ENCODE measurements around the gene RIPK1.
A peak's percentile ranks its signal among the peaks of the same experiment; 100 is the strongest.
"Not testable (repeated sequence)": the region's sequence is repeated elsewhere in the genome, so short reads cannot be mapped to it uniquely, and the experiment has no call there.

Gene RIPK1

DNA sequence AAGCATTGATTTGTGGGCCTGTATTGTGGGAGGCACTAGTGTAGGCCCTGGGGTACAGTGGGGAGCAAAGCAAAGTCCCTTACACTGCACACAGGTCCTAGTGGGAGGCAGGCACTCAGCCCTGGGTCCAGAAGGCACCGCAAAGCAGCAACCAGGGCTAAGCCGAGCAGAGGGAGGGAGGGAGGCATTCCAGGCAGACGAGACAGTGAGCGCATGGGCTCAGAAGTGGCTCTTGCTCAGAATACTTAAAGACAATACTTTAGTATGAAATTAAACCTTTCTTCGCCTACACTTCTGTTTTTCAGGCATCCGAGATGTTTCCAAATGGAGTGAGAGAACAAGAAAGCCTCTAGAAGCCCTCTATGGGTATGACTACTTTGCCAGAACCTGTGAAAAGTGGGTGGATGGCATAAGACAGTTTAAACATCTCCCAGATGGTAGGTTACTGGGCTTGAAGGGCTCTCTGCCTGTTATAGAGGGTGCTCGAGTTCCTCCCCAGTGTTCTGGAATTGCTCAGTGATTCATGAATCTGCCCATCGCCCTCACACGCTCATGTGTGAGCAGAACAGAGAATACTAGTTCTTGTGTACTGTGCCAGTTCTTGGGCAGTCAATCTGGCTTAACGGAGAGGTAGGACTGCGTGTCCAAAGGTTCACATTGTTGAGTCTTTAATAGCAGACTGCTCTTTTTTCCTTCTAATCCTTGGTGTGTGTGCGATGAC is 68.9 kb downstream of the RIPK1 start:
- DNase-seq = no peak

DNA sequence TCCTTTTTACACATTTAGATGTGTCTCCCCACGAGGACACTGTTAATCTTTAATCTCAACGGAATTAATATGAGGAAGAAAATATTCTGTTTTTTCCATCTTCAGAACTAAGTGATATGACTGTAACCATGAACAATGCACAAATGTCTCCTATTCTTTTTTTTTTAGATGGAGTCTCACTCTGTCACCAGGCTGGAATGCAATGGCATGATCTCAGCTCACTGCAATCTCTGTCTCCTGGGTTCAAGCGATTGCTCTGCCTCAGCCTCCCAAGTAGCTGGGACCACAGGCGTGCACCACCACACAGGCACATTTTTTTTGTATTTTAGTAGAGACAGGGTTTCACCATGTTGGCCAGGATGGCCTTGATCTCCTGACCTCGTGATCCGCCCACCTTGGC is 69.6 kb downstream of the RIPK1 start:
- DNase-seq = not testable (repeated sequence)

DNA sequence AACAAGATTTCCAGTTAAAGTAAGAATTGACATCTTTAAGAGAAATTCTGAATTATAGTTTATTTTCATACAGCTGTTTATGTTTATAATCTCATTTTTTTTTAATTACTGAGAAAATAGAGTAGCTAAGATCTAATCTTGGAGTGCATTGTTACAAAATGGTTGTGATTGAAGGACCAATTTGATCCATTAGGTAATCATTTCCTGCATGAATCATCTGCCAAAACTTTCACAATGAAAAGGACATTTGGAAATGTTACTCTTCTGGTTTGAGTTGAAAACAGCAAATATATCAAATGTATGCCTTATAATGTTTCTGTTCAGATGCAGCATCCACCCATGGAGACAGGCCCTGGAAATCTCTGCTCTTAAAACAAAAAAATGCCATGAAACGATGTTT is 70.0 kb downstream of the RIPK1 start:
- DNase-seq = no peak

DNA sequence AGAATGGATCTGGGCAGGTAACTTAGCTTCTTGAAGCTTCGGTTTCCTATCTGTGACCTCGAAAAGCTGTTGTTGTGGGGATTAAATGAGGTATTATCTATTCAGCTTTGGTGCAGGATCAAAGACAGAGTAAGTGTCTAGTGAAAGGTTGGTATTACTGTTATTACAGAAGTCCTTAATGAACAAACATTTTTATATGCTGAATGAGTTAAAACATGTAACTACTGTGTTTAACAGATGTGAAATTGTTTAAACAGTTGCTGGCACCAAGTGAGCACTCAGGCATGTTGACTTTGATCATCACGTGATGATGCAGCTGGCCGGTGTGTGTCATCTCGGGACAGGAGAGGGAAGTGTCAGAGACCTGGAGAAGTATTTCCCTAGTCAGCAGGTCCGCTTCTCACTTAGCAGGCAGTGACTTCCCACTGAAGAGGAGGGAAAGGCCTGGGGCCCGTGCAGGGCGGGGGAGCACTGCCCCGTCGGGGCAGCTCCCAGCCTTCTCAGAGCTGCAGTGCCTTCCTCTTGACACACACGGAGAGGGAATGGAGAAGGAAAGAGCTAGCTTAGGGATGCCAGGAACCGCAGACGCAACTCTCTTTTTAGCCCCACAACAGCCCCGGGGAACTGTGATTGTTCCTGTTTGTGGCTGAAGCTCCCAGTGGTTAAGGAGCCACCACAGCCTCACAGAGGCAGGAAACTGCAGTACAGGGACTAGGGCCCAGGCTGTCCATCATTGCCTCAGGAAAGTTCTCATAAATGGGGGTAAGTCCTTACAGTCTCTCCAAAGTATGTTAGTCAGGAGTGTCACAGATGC is 71.0 kb downstream of the RIPK1 start:
- no peak for DNase-seq

DNA sequence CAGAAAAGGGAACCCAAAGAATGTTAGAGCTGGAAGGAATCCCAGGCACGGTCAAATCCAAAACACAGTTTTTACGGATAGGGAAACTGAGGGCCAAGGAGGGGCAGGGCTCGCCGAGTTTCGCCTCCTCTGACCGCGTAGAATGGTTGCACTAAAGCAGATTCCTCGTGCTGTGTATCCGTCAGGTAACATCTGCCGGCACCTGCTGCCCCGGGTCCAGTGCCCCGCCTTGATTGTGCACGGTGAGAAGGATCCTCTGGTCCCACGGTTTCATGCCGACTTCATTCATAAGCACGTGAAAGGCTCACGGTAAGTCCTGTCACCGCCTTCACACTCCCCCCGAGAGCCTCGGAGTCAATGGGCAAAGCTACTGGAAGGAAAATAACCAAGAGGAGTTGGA is 71.9 kb downstream of the RIPK1 start:
- DNase-seq = no peak

DNA sequence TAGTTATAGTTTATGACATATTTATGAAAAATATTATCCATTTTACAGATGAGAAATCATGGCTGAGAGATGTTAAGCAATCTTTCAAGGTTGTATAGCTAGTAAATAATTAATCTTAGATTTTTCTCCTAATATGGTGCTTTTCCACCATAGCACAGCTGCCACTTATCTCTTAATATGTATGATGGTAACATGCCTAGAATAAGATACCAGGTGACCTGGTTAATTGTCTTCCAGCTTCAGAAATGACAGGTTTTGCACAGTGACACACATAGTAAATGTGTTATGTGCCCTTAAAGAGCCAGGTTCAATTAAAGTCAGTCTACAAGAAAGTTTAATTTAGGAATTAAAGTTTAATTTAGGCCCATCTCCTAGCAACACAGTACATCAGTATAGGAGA is 74.2 kb downstream of the RIPK1 start:
- no peak for DNase-seq

DNA sequence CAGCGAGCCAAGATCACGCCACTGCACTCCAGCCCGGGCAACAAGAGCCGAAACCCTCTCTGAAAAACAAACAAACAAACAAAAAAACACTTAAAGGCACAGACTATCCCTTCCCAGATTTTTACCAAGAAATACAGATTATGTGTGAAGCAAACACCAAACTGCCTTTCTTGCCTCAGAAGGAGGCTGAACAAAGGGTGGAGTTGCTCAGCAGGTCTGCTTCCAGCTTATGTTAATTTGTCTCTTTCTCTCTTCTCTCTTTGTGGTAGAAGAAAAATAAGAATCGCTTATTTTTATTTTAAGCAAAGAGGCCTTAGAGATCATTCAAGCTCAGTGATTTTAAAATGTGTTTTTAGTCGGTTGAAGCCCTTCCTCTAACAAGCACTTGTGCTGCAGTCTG is 74.9 kb downstream of the RIPK1 start:
- DNase-seq = no peak

DNA sequence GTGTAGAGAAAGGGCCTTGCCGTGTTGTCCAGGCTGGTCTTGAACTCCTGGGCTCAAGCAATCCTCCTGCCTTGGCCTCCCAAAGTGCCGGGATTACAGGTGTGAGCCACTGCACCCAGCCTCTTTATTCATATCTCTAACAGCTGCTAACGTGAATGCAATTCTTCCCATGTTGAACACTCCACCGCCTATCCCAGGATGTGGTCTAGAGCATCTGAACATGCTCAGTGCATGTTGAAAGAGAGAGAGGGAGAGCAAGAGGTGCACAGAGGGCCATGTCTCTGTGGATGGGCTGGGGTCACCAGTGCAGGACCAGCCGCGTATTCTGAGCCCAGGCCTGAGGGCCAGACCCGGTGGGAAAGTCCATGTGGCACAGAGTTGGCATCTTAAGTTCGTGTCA is 76.3 kb downstream of the RIPK1 start:
- DNase-seq = no peak

DNA sequence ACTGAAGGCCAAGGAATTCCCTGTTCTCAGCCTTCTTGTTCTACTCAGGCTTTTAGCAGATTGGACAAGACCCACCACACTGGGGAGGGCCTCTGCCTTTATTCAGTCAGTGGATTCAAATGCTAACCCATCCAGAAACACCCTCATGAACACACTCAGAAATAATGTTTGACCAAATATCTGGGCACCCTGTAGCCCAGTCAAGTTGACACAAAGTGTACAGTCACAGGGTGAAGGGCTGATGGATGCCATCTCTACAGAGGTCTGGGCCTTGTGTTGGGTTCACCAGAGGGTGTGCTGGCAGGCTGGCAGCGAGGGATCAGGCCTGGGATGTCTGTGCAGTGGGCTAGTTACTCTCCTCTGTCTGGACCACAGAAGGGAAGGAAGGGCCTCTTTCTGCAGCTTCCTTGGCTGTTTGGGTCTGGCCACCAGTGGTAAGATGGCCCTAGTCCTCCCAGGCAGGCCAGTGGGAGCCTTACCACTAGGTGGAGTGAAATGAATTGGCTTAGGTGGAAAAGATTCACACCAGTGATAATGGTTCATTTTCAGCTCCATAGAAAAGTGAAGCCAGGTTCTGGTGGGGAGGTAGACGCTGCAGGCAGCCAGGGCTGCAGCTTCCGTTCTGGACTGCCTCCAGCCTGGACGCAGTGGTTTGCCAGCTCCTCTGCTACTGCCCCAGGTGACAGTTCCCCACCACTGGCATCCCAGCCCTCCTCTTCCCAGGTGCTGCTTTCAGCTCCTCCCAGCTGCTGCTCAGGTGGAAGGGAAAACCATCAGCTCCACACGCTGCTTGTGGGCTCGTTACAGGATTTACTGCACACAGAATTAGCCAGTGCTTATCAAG is 79.8 kb downstream of the RIPK1 start:
- DNase-seq = no peak

DNA sequence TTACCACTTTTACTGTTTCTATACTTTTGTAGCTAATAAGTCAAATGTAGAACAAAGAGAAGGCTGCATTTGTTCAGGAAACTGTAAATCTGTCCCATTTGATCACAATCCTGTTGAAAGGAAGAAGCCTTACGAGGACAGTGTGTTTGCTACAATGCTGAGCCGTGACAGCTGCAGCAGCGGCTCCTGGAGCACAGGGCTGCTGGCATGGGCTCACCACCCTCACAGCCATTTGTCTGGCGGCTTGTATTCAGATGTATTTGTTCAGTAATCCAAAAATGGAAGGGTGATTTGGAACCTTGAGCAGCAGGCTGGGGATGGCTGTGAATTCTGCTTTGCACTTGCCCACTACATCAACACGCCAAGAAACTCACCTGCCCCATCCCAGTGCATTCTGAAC is 83.4 kb downstream of the RIPK1 start:
- DNase-seq = no peak

DNA sequence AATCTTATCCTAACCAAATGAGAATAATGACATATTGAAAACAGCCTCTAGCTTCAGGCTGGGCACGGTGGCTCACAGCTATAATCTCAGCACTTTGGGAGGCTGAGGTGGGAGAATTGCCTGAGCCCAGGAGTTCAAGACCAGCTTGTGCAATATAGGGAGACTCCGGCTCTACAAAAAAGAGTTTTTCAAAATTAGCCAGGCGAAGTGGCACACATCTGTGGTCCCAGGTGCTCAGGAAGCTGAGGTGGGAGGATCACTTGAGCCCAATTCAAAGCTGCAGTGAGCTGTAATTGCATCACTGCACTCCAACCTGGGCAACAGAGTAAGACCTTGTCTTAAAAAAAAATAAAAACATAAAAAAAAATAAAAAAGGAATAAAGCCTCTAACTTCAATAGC is 84.4 kb downstream of the RIPK1 start:
- DNase-seq = no peak

DNA sequence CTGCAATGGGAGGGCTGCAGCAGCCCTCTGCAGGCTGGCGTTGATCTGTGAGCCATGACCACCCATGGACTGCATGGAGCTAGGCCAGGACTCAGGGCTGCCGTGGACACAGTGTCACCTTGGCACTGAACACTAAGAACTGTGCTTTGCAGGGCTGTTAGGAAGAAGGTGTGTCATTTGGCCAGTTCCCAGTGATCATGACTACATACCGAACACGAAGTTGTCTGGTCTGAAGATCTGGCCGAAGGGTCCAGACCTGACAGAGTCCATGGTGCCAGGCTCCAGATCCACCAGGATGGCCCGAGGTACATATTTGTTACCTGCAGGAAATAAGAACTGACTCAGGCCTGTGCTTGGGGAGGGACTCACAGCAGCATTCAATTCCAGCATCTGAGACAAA is 87.1 kb downstream of the RIPK1 start:
- not testable (repeated sequence) for DNase-seq

DNA sequence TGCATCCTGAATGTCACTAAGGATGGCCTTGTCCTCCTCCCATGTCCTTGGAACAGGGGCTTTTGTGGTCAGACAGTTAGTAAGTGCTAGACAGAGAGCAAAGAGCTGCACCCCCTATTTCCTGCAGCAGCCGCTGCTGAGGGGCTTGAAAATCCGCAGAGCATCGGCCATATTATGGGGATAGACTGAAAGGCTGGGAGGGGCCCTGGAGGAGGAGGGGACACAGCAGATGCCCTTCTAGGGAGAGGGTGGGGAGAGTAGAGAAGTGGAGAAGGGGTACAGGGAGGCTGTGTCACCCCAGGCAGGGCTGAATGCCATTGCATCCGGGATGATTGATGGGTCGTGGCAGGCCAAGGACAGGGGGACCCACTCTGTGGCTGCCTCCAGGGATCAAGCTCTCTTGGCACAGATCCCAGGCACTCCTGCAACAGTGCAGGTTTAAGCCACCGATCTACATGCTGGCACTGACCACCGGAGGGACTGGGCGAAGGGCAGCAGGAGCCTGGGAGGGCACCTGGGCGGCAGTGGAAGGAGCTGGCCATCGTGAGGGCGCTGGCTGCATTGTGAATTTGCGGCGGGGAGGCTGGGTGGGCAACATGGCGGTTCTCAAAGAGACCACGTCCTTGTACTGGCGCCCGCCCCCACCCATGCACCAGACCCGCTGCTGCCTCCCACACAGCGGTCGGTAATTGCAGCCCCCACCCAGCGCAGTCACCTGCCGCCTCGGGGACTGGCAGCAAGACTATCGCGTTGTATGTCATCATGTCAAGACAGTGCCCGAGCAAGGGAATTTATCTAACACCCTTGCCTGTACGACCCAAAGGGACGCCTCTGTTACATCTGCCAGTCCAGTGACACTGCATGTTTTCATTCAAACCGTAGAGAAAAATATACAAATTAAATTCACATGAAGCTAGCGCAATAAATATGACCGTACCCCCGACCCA is 88.2 kb downstream of the RIPK1 start:
- peak; percentile 9 for DNase-seq

DNA sequence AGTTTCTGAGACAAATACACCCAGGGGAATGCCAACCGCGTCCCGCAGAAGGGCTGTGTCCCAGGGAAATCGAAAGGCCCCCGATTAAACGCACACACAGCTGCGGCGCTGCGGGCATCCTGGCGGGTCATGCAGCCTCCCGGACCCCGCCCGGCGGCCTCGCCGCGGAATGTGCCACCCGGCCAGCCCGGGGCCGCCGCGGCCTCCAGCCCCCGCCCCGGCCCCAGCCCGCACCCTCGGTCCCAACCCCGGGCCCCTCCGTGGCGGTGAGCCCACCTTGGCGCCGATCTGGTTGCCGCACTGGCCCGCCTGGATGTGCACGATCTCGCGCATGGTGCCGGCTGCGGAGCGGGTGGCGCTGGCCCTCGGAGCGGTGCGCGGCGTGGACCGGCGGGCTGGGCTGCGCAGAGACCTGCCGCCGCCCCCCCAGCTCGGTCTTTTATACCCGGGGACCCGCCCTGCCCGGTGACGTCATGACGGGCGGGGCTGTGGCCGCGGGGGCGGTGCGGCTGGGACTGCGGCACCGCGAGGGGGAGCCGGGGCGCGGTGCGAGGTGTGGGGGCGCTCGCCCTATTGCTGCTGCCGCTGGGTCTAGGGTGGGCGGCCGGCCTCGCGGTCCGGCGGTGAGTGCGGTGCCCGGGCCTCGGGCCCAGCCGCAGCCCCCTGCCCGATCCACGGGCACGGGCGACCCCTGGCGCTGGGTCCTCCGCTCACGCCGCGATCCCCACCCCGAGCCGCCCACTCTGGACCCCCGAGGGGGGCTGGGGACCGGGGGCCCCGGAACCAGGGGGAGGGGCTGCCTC is 89.0 kb downstream of the RIPK1 start, which contains the start of gene TUBB2A:
Gene TUBB2A (minus strand): TSS at position 414 of the 803 bp plus-strand sequence. CDS start 81 bp downstream, at position 333.
- peak; percentile 84 for DNase-seq

DNA sequence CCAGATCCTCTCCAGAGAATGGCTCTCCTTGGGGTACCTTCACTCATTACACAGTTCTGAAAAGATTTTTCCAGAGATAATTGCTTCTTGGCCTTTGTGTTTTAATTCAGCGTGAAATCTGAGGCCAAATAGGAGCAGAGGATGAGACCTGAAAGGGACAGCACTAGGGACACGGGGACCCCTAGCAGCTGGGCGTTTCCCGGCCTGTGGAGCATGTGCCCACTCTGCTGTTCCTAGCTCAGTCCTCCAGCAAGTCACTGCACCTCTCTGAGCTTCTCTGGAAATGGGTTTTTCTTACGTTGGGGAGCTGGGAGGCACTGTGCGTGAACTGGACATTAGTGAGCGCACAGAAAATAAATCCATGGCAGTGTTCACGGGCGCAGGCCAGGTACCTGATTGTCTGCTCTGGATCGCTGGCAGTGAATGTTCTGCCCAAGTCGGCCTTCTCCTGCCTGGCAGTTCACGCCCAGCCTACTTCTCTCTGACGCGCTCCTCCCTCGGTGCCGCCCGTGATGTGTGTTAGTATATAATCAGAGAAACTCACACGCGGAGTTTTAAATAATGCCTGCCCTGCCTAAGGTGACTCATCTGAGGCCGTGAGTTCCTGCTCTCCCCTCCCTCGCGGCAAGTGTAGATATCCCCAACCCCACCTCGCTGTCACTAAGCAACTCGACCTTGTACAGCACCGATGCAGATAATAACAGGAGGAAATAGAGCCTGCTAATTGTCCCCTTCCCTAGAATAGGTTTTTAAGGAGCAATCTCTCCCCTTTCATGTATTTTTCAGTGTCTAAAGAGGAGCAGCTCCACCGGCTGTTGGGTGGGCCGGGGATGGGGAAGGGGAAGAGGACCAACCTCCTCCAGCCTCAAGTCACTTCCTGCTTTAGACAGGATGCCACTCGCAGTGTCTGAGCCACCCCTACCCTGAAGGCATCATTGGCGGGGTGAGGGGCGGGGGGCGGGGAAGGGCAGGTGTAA is 91.8 kb downstream of the RIPK1 start:
- DNase-seq = peak; percentile 61

DNA sequence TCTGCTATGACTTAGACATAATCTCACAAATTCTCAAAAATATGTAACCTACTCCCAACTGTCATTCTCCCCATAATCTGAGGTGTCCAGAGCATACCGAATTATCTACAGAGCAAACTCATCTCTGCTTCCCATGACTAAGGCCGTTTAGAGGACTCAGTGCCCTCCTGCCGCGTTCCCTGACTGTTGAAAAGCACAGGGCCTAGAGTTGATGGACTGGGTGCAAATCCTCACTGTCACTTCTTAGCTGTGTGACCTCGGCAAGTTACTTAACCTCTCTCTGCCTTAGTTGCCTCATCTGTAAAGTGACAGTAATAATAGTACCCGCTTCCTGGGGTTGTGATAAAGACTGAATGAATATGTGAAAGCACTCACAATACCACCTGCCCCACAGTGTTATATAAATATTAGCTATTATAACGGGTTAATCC is 93.8 kb downstream of the RIPK1 start:
- no peak for DNase-seq

DNA sequence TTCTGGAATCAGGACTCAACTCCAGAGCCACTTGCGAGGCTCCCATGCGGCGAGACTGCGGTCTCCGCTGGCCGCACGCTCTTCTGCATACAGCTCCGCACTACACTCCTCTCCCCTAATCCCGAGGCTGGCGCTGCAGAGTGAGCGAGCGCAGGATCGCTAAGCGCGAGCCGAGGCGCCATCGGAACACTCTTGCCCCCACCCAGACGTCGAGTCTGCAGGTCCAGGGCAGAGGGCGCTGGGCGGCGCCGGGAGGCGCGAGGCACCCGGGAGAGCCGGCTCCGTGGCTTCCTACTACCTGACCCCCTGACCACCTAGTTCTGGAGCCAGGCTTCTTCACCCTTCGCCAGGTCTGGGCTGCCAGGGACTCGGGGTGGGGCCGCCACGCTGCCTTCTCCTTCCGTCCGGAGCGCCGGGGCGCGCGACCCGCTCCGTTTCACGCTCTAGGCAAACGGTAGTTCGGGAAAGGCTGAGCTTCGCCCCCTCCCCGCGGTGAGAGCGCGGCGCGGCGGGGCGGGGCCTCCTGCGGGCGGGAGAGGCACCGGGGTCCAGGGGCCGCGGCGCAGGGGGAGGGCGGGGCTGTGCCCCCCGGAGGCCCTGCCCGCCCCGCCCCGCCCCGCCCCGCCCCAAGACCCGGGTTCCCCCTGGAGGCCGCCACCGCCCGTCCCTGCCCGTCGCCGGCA is 94.4 kb downstream of the RIPK1 start:
- DNase-seq = peak; percentile 66

DNA sequence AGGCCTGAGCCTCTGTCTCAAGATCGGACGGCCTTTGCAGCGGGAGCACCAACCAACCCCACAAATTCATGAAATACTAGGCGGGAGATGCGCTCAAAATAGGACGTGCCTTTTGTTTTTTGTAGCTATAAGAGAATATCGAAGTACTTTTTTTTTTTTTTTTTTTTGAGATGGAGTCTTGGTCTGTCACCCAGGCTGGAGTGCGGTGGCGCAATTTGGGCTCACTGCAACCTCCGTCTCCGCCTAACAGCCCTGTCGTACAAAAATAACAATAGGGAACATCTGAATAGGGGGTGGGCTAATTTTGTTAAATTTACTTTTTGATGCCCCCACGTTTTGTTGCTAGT is 94.9 kb downstream of the RIPK1 start:
- DNase-seq = no peak

DNA sequence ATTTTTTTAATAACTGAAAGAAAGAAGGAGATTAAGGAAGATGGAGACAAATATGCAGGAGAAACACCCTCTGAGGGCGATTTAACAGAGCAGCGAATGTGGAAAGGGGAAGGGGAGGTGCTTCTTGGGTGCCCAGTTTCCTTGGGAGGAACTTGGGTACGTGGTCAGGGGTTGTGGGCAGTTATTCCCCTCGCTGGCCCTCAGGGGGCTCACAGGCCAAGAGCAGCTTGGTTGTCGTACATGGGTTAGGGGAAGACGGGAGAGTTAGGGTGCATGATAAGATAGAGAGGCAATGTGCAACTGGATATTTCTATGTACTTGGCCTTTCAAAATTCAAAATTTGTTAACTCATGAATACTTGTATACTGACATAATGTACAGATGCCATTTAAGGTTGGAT is 96.1 kb downstream of the RIPK1 start:
- DNase-seq = no peak

All from activated CD4-positive, alpha-beta T cell treated with anti-CD3 and anti-CD28 coated beads for 48 hours (primary cell).